Upper lobe of left lung (tissue), 4 donors: ENCODE measurements around the gene ACAT2.

Experiments used
- CTCF ChIP-seq, 6 experiments: fragments of 450-650 bp in 4 of 6; fragments of 200-600 bp in 2 of 6; sonication (generic) in 2 of 6; IDR thresholded peaks; one replicate each; pipeline ENCODE4 v1.5.1; 2016 to 2019; ENCODE audit warnings: antibody characterized with exemption in 6 of 6
- EP300 ChIP-seq, 4 donors: sonication (generic); formaldehyde crosslinking; IDR thresholded peaks; one replicate each; pipeline ENCODE4 v1.5.1; 2017; ENCODE audit warnings: antibody characterized with exemption in 4 of 4, control low read depth in 2 of 4
- POLR2A ChIP-seq, 4 donors: fragments of 450-650 bp; IDR thresholded peaks; one replicate each; pipeline ENCODE4 v1.5.1; 2016 to 2017; ENCODE audit warnings: antibody characterized with exemption in 4 of 4, mild to moderate bottlenecking in 2 of 4
- POLR2AphosphoS5 ChIP-seq, 2 donors: sonication (generic); formaldehyde crosslinking; IDR thresholded peaks; one replicate each; pipeline ENCODE4 v1.5.1; 2017; ENCODE audit warnings: antibody characterized with exemption in 2 of 2

- TF ChIP-seq CTCF (IDR thresholded peaks at IDR 0.05) (no peak), POLR2AphosphoS5 (IDR thresholded peaks at IDR 0.05) (no peak), EP300 (IDR thresholded peaks at IDR 0.05) (no peak), POLR2A (IDR thresholded peaks at IDR 0.05) (no peak)
These were observed 15.5 kb downstream of the ACAT2 start for GRCh38 chr6:159777240-159777904.
